HG02759 (cell line): ENCODE measurements around the gene TPMT.
"Not testable (repeated sequence)": the region's sequence is repeated elsewhere in the genome, so short reads cannot be mapped to it uniquely, and the experiment has no call there.

Source experiments
- ATAC-seq: cut with Tn5 transposase; IDR thresholded peaks from one replicate; pipeline ENCODE4 v1.9.1; 2021; ENCODE audit warnings: mild to moderate bottlenecking, moderate library complexity; ENCODE audit not compliant: unreplicated experiment

Gene TPMT

GRCh38 chr6:18155864-18156421, 1.1 kb upstream of the TPMT start:
- peak; percentile 38 for ATAC-seq

DNA sequence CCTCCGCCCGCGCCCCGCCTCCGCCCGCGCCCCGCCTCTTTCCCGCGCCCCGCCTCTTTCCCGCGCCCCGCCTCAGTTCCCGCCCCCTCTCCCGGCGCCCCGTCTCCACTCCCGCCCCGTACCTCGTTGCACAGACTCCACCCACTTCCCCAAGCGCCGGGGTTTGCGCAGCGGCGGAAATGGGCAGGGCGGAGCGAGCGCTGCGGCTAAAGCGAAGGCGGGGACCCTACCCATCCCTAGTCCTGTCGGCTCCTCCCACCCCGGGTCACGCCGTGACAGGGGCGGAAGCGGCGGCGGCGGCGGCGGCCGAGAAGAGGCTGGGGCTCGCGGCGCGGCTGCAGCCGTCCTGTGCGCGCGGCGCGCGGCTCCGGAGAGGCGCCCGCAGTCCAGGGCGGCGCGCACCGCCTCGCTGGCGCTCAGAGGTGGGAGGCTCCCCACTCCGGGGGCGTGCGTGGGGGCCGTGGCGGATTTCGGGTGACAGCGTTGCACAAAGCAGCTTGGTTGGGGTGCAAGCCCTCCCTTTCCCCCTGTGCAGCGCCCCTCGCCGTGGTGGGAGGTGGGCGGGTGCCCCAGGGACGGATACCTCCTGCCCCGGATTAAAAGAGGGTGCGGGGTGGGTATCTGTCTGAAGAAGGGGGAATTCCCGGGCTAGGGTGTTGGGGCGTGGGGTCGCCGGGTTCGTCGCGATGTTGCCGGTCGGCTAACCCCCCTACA, 430 bp upstream of the TPMT start, which contains the start of gene KDM1B:
TSS of gene KDM1B (plus strand) at position 273 of the 714 bp plus-strand sequence. CDS start 4,474 bp downstream, outside the sequence.
- ATAC-seq: peak; percentile 90

DNA sequence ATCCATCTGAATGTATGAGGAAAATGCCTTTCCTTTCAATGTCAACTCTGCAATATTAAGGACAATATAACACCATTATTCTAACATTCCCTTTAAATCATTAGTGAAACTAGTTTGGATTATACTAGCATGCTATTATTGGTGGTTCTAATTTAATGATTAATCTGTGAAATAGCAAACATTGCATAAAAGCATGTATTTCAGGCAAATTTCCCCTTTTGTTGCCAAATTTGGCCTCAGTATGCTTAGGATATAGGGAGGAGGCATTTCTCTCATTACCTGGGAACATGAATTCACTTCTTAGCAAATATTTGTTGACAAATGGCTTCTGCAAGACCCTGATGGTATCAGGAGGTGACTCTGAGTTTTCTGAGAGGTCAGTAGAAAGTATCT, 1.6 kb downstream of the TPMT start:
- ATAC-seq: no peak

DNA sequence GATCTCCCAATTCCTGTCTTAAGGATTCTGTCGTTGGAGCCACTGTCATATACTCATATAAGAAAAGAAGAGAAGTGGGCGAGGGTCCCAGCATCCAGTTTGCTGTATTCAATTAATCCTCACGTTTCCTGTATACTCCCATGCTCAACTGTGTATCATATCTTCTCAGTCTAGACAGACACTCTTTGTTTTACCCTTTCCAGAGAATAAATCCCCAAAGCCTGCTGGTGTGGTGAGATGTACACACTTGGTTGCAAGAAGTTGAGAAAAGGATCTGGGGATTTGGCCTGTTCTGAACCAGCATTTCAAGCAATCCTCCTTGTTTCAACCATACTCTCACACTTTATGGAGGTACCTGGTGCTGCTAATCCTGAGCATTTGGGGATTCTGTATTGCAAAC, 3.1 kb downstream of the TPMT start:
- ATAC-seq: no peak

DNA sequence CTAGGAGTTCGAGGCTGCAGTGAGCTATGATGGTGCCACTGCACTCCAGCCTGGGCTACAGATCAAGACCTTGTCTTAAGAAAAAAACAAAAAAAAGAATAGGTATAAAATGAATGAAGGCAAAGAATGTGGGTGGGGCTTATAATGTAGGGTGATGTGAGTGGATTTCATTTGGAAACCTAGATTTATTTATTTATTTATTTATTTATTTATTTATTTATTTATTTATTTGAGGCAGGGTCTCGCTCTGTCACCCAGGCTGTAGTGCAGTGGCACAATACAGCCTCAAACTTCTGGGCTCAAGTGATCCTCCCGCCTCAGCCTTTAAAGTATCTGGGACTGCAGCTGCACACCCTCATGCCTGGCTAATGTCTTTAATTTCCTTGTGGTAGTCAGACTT, 3.5 kb downstream of the TPMT start:
- ATAC-seq: not testable (repeated sequence)

DNA sequence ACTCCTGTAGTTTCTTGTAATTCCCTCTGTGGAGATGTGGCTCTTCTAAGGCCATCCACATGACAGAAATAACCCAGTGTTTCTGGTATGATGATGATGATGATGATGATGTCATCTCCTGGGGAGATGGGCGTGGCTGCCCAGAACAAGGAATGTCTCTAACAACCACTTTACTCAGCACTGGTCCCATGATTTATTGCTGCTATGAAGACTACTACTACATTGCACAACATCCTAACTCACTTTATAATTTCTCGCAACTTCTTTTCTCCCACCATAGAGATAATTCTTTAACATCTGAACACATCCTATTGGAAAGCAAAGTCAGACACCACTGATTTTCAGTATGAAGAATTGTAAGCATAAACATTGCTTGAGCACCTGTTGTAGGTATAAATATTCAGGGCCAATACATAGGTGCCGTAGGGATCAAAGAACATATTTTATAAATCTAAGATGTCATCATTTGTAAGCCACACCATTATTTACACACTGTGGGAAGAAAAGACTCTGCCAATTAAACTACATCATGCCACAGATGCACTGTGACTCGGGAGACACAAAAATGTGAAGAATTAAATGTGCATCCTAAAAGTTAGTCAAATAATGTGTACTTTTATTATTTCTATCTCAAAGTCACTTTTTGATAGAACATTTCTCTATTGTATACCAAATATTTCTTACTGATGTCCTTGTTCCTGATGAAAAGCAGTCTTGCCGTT, 6.4 kb downstream of the TPMT start:
- no peak for ATAC-seq

DNA sequence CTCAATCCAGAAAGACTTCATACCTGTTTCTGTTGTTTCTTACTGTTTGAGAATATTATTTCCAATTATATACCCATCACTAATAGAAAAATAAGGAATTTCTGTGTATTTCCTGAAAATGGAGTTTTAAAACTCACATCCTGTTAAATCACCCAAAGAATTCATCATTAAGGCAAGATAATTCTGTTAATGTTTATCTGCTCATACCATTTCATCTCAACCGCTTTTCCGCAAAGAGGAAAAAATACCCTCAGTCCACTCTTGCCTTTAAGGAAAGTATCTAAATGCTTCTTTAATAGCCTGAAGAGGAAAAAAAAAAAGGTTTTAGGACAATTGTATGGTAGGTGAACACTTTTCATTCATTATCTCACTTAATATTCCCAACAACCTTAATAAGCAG, 7.3 kb downstream of the TPMT start:
- no peak for ATAC-seq

DNA sequence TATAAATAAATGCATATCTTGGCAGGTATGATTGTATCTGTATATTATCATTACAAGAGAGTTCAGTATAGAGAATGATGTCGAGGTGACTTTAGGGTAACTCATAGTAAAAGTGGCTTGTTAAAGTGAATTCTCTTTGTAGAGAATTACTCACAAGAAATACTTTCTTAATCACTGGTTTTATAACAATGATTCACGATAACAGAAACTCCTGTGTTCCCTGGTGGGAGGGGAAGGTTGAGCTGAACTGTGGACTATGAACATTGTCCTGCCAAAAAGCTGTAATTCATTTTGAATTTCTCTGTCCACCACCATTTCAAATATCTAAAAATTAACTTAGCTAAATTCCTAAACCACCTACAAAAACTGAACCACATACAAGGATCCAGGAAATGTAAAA, 7.7 kb downstream of the TPMT start:
- no peak for ATAC-seq

GRCh38 chr6:18142591-18142861, 12.4 kb downstream of the TPMT start:
- no peak for ATAC-seq

DNA sequence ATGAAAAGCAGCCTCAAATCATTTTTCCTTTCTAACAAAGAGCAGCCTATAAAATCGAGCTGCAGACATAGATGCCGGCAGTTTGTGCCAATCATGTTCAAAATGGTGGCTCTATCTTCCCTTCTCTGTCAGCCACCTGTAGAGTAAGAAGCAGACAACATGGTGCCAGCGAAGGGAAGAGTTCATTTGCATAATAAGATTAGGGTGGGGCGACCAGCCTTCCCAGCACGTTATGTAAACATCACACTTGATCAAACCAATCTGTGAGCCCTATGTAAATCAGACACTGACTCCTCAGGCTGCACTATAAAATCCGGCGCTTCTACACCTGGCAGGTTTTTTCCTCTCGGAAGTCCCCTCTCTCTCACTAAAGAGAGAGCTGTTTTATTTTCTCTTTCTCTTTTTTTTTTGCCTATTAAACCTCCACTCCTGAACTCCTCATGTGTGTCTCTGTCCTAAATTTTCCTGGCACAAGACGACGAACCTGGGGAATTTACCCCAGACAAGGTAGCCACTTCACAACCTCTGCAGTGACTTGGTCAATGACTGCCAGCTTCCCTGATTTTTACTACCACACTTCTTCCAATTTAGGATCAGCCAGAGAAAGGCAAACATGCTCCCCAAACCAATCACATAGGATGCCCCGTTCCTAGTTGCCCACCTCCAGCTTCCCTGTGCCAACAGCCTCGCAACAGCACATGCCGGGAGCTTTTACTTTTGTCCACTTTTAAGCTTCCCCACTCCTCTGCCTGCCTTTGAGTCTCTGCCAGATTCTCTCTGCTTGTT, 12.9 kb downstream of the TPMT start:
- ATAC-seq: no peak

DNA sequence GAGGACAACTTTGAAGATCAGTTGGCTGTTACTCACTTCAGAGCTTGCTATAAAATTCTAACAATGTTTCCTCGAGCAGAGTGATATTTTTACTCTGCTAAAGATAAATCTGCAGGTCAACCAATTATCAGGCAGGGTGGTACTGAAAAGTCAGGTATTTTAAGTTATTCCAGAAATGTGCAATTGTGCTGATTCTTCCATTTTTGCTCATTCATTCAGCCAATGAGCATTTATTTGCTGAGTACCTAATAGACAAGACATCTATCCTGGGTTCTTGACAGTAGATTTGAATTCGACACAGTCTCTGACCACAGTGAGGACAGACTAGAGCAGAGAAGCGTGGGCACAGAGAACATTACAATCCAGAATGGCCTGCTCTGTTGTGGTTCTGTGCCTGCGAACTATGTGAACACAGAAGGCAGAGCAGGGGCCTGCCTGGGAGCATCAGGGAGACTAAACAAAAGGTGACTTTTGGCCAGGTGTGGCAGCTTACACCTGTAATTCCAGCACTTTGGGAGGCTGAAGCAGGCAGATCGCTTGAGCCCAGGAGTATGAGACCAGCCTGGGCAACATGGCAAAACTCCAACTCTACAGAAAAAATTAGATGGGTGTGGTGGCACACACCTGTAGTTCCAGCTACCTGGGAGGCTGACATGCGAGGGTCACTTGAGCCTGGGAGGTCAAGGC, 14.8 kb downstream of the TPMT start:
- no peak for ATAC-seq

- no peak for ATAC-seq
Measured at GRCh38 chr6:18138906-18139305, 16.0 kb downstream of the TPMT start.

DNA sequence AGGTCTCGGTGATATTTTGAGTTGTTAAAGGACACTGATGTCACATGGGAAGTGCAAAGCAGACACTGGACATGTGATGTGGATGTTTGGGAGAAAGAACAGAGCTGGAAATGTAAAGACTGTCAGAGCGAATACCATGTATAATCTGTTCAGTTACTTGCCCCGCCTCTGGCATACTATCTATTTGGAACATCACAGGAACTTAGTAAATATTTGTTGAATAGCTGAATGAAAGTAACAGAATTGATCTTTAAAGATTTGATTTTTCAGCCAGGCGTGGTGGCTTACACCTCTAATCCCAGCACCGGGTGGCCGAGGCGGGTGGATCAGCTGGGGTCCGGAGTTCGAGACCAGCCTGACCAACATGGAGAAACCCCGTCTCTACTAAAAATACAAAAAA, 18.6 kb downstream of the TPMT start:
- ATAC-seq: no peak

DNA sequence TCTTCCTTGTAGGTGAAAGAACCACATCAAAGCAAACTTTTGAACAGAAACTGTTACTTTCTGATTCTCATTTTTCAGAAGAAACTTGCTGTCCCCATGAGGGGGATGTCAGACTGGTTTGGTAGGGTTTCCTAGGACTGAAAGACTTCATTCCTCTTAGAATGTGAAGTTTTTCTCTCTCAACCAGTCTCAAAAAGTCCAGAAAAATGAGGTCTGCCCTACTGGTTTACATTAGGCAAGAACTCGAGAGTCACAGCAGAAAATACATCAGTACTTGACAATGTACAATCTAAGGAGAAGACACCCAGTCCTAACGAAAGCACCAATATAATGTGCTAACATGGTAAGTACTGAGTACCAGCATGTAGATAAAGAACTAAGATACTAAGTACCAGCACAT, 19.7 kb downstream of the TPMT start:
- no peak for ATAC-seq

- no peak for ATAC-seq
Measured at GRCh38 chr6:18132346-18132745, 22.5 kb downstream of the TPMT start.

DNA sequence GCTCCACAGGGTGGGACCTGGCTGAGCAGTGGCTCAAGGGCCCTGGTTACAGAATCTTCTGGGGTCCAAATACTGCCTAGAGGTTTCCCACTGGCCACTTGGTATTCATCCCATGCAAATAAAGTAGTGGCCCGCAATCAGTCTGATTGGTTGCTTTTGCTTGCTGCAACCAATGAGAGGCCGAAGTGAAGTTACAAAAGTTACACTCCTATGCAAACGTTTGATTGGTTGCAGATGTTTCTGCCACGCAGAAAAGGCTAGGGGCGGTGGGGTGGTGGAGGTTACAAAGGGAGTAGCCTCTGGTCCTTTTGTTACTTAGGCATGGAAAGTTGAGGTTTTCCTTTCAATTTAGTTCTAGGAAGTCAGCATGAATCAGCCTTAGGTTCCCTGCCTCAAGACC, 28.8 kb downstream of the TPMT start:
- no peak for ATAC-seq

GRCh38 chr6:18122128-18123093, 32.5 kb downstream of the TPMT start, which contains the start of gene NHLRC1:
TSS of gene NHLRC1 (minus strand) at chr6:18122677. CDS start at chr6:18122606, 71 bp downstream.
- ATAC-seq: peak; percentile 99

GRCh38 chr6:18121580-18122127, 33.2 kb downstream of the TPMT start:
- no peak for ATAC-seq

- ATAC-seq: no peak
Measured at GRCh38 chr6:18119236-18119635, 35.6 kb downstream of the TPMT start.
